NCI-H446 treated with DMSO at 0.1 percent for 48 hours (cell line): ENCODE results near the gene ARSB.

Experiments
- DNase-seq: peaks from one replicate; lab custom pipeline; 2025; lab: John Stamatoyannopoulos, UW

Gene ARSB

GRCh38 chr5:78837836-78838235 is 147.3 kb downstream of the ARSB start:
- DNase-seq = no peak

- DNase-seq = no peak
These were observed 149.9 kb downstream of the ARSB start for GRCh38 chr5:78835176-78835575.

- DNase-seq = no peak
These were observed 151.8 kb downstream of the ARSB start for GRCh38 chr5:78833284-78833683.

- no peak for DNase-seq
These were observed 154.5 kb downstream of the ARSB start for GRCh38 chr5:78830528-78831046.

GRCh38 chr5:78829811-78830527 is 155.1 kb downstream of the ARSB start:
- DNase-seq = peak; percentile 12

- DNase-seq = no peak
These were observed 157.4 kb downstream of the ARSB start for GRCh38 chr5:78827725-78828124.

GRCh38 chr5:78824831-78825281 is 160.3 kb downstream of the ARSB start:
- DNase-seq = no peak

- DNase-seq = no peak
These were observed 161.9 kb downstream of the ARSB start for GRCh38 chr5:78823196-78823595.

- DNase-seq = no peak
These were observed 163.5 kb downstream of the ARSB start for GRCh38 chr5:78821536-78822021.

- DNase-seq = no peak
These were observed 165.4 kb downstream of the ARSB start for GRCh38 chr5:78819707-78820106.

GRCh38 chr5:78819166-78819565 is 165.9 kb downstream of the ARSB start:
- DNase-seq = no peak

GRCh38 chr5:78816143-78816765 is 168.9 kb downstream of the ARSB start:
- DNase-seq = no peak

GRCh38 chr5:78813906-78814530 is 171.1 kb downstream of the ARSB start:
- DNase-seq = no peak

- DNase-seq = no peak
These were observed 171.8 kb downstream of the ARSB start for GRCh38 chr5:78813286-78813685.

- DNase-seq = no peak
These were observed 173.2 kb downstream of the ARSB start for GRCh38 chr5:78811866-78812265.

- DNase-seq = no peak
These were observed 173.8 kb downstream of the ARSB start for GRCh38 chr5:78811121-78811817.

GRCh38 chr5:78810098-78810920 is 174.8 kb downstream of the ARSB start:
- DNase-seq = no peak

GRCh38 chr5:78809444-78809843 is 175.7 kb downstream of the ARSB start:
- DNase-seq = peak; percentile 13

- DNase-seq = no peak
These were observed 176.3 kb downstream of the ARSB start for GRCh38 chr5:78808818-78809217.

- DNase-seq = no peak
These were observed 176.7 kb downstream of the ARSB start for GRCh38 chr5:78808380-78808779.

- no peak for DNase-seq
These were observed 178.6 kb downstream of the ARSB start for GRCh38 chr5:78806544-78806943.
